ENCODE results near the gene ZKSCAN4.

DNA sequence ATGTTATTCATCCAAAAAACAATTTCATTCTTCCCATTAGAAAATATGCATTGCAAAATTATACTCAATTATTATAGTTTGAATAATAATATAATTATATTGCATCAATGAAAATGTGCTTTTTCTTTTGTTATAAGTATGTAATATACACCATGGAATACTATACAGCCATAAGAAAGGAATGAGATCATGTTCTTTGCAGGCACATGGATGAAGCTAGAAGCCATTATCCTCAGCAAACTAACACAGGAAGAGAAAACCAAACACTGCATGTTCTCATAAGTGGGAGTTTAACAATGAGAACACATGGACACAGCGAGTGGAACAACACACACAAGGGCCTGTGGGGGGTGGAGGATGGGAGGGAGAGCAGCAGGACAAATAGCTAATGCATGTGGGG, 5.0 kb upstream of the ZKSCAN4 start:
- TF ChIP-seq POLR2A (IDR thresholded peaks at IDR 0.05), result no peak
- TF ChIP-seq, protein P1, sequence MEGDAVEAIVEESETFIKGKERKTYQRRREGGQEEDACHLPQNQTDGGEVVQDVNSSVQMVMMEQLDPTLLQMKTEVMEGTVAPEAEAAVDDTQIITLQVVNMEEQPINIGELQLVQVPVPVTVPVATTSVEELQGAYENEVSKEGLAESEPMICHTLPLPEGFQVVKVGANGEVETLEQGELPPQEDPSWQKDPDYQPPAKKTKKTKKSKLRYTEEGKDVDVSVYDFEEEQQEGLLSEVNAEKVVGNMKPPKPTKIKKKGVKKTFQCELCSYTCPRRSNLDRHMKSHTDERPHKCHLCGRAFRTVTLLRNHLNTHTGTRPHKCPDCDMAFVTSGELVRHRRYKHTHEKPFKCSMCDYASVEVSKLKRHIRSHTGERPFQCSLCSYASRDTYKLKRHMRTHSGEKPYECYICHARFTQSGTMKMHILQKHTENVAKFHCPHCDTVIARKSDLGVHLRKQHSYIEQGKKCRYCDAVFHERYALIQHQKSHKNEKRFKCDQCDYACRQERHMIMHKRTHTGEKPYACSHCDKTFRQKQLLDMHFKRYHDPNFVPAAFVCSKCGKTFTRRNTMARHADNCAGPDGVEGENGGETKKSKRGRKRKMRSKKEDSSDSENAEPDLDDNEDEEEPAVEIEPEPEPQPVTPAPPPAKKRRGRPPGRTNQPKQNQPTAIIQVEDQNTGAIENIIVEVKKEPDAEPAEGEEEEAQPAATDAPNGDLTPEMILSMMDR (IDR thresholded peaks at IDR 0.05), result no peak

Data from Peyer's patch (tissue), 4 donors.